Hepatocyte (in vitro differentiated cells): ENCODE results near the gene THSD7B.
"Not testable (repeated sequence)": the region's sequence is repeated elsewhere in the genome, so short reads cannot be mapped to it uniquely, and the experiment has no call there.

Source experiments
- CTCF ChIP-seq: fragments of 200-600 bp; sonication (generic); IDR thresholded peaks from 2 replicates; pipeline ENCODE4 v1.5.1; 2016; ENCODE audit warnings: antibody characterized with exemption, mild to moderate bottlenecking; ENCODE audit not compliant: poor library complexity
- EZH2 ChIP-seq: fragments of 200-600 bp; sonication (generic); IDR thresholded peaks from 2 replicates; pipeline ENCODE4 v1.6.1; 2016; ENCODE audit warnings: antibody characterized with exemption, mild to moderate bottlenecking, borderline replicate concordance
- EZH2phosphoT487 ChIP-seq: fragments of 200-600 bp; sonication (generic); IDR thresholded peaks from one replicate; pipeline ENCODE4 v1.6.1; 2018; ENCODE audit warnings: antibody characterized with exemption, mild to moderate bottlenecking, low read depth, moderate library complexity; ENCODE audit not compliant: unreplicated experiment, severe bottlenecking

DNA sequence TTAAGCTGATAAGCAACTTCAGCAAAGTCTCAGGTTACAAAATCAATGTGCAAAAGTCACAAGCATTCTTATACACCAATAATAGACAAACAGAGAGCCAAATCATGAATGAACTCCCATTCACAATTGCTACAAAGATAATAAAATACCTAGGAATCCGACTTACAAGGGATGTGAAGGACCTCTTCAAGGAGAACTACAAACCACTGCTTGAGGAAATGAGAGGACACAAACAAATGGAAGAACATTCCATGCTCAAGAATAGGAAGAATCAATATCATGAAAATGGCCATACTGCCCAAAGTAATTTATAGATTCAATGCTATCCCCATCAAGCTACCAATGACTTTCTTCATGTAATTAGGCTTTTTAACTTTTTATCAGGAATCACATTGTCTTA lies 934.9 kb downstream of the THSD7B start:
- not testable (repeated sequence) for TF ChIP-seq CTCF, EZH2, EZH2phosphoT487
